Spleen (tissue), 11 donors: ENCODE results near the gene KIDINS220. TPM values are rescaled to one million over a fixed set of nuclear protein-coding genes. Genes with fewer than 3 reads are reported as not detected.

Experiments
- DNase-seq: peaks from one replicate; pipeline ENCODE4 v3.0.0-alpha.2; 2020
- H3K27ac ChIP-seq, 8 donors: fragments of 200-600 bp; sonication (generic) in 7 of 8; 1 replicate in 4 of 8; 2 replicates in 4 of 8; pipeline versions ENCODE4 v1.5.0 to v1.8.0; 2016 to 2021; ENCODE audit warnings: inconsistent platforms in 4 of 8, mild to moderate bottlenecking in 4 of 8, moderate library complexity in 1 of 8
- H3K27me3 ChIP-seq, 7 donors: fragments of 200-600 bp; sonication (generic) in 6 of 7; replicated peaks in 1 of 7; 1 replicate in 4 of 7; 2 replicates in 3 of 7; pipeline versions ENCODE4 v1.5.0 to v1.8.0; 2016 to 2021; ENCODE audit warnings: inconsistent platforms in 3 of 7, mild to moderate bottlenecking in 1 of 7
- H3K36me3 ChIP-seq, 6 donors: fragments of 200-600 bp; sonication (generic) in 5 of 6; 1 replicate in 4 of 6; 2 replicates in 2 of 6; pipeline versions ENCODE4 v1.5.0 to v1.8.0; 2016 to 2021; ENCODE audit warnings: inconsistent platforms in 2 of 6
- H3K4me1 ChIP-seq, 6 donors: fragments of 200-600 bp; sonication (generic) in 5 of 6; 1 replicate in 3 of 6; 2 replicates in 3 of 6; pipeline versions ENCODE4 v1.5.0 to v1.8.0; 2016 to 2021; ENCODE audit warnings: inconsistent platforms in 3 of 6
- H3K4me3 ChIP-seq, 8 donors: fragments of 200-600 bp; sonication (generic) in 7 of 8; 1 replicate in 4 of 8; 2 replicates in 4 of 8; pipeline versions ENCODE4 v1.5.0 to v1.8.0; 2016 to 2021; ENCODE audit warnings: inconsistent platforms in 4 of 8, mild to moderate bottlenecking in 4 of 8, moderate library complexity in 2 of 8
- H3K9me3 ChIP-seq, 8 donors: fragments of 200-600 bp; sonication (generic) in 7 of 8; 1 replicate in 4 of 8; 2 replicates in 4 of 8; pipeline versions ENCODE4 v1.5.0 to v1.8.0; 2016 to 2021; ENCODE audit warnings: inconsistent platforms in 4 of 8
- POLR2A ChIP-seq, 3 donors: fragments of 450-650 bp; IDR thresholded peaks; one replicate each; pipeline ENCODE4 v1.5.1; 2017; ENCODE audit warnings: antibody characterized with exemption in 3 of 3, mild to moderate bottlenecking in 1 of 3
- POLR2AphosphoS5 ChIP-seq, 3 donors: sonication (generic); formaldehyde crosslinking; IDR thresholded peaks; one replicate each; pipeline ENCODE4 v1.5.1; 2017; ENCODE audit warnings: antibody characterized with exemption in 3 of 3
- WGBS, 5 donors: extraction: QIAGEN DNeasy Blood & Tissue Kit in 3 of 5; methylation state at CpG; one replicate each; pipeline versions ENCODE4 v1.1.5 to v1.1.7; 2013 to 2018; 5-methylcytosine and 5-hydroxymethylcytosine counted together
- intact Hi-C: fragments of 100-400 bp; cut with DNase I; formaldehyde crosslinking; loops from one replicate; pipeline ENCODE4 v1.15.0; 2023; ENCODE audit warnings: low total_unique reads
- polyA plus RNA-seq, 3 donors: library from polyadenylated mRNA; stranded (reverse); fragments of 200-250 nt; gene quantifications; one replicate each; pipeline ENCODE4 v1.2.1, GENCODE V29; 2013
- total RNA-seq, 7 donors: library from RNA; depleted of rRNA in 3 of 7; stranded (reverse); fragments of >200 nt in 3 of 7; fragmentation: NEBNext Ultra II Directional in 4 of 7; extraction: Animal tissue kit (Norgen Biotek cat#: 25700) in 4 of 7; gene quantifications; one replicate each; pipeline versions ENCODE4 v1.1.0 to v1.2.1, GENCODE V29; 2016 to 2021
- TF ChIP-seq, protein P1 (sequence below), 11 experiments: fragments of 200-600 bp in 7 of 11; fragments of 450-650 bp in 4 of 11; sonication (generic) in 4 of 11; IDR thresholded peaks in 8 of 11; conservative IDR thresholded peaks in 3 of 11; 1 replicate in 7 of 11; 2 replicates in 4 of 11; pipeline versions ENCODE4 v1.4.0 to v1.8.0; 2016 to 2021; ENCODE audit warnings: antibody characterized with exemption in 11 of 11, inconsistent platforms in 4 of 11, mild to moderate bottlenecking in 1 of 11
- donor health status: healthy with polysubstance abuse.
- donor health status: DM: no; HTN: no; CAD: no; lungs with moderate emphysema.
- donor health status: DM: no; HTN: no; CAD: no.
- donor health status: Bipolar disorder and iron deficiency.
- donor health status: healthy.
- donor health status: DM: no; HTN: no; CAD: no.
- donor health status: DM: yes; HTN: yes; CAD: no.

Gene KIDINS220
- total and polyA plus RNA-seq, 10 donors, result 6.0 to 84.1 (median 59.0) TPM

DNA sequence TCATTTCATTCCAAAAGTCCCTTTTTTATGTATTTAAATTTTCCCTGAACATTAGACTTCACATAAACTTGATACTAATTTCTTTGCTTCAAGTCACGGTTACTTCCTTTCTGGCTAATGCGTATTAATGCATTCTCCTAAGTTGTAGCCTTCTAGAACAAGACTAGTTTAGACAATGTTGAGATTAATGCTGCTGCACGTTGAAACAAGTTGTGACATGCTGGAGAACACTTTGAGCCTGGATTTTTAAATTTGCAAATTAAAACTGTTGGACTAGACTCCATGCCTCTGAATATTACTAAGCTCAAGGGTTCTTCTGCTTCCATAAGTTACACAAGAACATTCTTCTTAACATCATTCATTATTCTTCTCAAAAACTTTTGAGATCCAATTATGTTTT, 126.5 kb downstream of the KIDINS220 start:
- TF ChIP-seq POLR2A (IDR thresholded peaks at IDR 0.05) (no peak), POLR2AphosphoS5 (IDR thresholded peaks at IDR 0.05) (no peak)
- TF ChIP-seq, protein P1, sequence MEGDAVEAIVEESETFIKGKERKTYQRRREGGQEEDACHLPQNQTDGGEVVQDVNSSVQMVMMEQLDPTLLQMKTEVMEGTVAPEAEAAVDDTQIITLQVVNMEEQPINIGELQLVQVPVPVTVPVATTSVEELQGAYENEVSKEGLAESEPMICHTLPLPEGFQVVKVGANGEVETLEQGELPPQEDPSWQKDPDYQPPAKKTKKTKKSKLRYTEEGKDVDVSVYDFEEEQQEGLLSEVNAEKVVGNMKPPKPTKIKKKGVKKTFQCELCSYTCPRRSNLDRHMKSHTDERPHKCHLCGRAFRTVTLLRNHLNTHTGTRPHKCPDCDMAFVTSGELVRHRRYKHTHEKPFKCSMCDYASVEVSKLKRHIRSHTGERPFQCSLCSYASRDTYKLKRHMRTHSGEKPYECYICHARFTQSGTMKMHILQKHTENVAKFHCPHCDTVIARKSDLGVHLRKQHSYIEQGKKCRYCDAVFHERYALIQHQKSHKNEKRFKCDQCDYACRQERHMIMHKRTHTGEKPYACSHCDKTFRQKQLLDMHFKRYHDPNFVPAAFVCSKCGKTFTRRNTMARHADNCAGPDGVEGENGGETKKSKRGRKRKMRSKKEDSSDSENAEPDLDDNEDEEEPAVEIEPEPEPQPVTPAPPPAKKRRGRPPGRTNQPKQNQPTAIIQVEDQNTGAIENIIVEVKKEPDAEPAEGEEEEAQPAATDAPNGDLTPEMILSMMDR (IDR thresholded peaks at IDR 0.05 in 8 of 11, conservative IDR thresholded peaks at IDR 0.05 in 3 of 11), result no peak
- Histone ChIP-seq H3K4me3 (no peak overlapping the region), H3K36me3 (no peaks in the 10 kb centered on the region), H3K27ac (no peak overlapping the region), H3K4me1 (no peaks in the 10 kb centered on the region), H3K9me3 (peaks cover 0 to 15% (median 11%) of the 10 kb centered on the region in 8 donors), H3K27me3 (peaks cover 0 to 22% (median 0%) of the 10 kb centered on the region in 7 donors)
- no peak for DNase-seq
- WGBS, 5 donors, result 79 to 88% (median 83%) methylated on average over 3 of the region's 3 CpGs
- intact Hi-C loops, result no loop called here

DNA sequence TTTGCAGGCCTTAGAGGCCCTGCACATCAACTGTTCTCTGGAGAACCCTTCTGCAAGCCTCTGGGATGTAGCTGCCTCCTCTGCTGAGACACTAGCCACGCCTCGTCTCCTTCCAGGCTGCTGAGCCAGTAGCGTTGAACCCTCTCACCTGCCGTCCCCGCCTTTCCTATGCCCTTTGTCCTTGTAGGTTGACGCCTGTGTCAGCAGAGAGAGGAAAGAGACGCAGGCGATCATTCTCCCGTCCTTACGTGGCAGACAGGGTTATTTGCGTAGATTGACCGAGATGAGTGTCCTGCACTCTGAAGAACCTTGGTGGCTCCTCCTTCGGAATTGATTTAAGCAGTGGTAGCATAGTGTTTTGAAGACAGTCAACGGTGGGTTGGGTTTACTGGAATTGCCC, 127.8 kb downstream of the KIDINS220 start:
- DNase-seq, result no peak
- H3K27me3 ChIP-seq, result peaks cover 0 to 29% (median 0%) of the 10 kb centered on the region in 7 donors
- H3K4me1 ChIP-seq, result no peaks in the 10 kb centered on the region
- H3K9me3 ChIP-seq, result peaks cover 0 to 8% (median 3%) of the 10 kb centered on the region in 8 donors
- no peak for TF ChIP-seq POLR2A (IDR thresholded peaks at IDR 0.05)
- TF ChIP-seq, protein P1 (IDR thresholded peaks at IDR 0.05 in 8 of 11, conservative IDR thresholded peaks at IDR 0.05 in 3 of 11), result no peak
- TF ChIP-seq POLR2AphosphoS5 (IDR thresholded peaks at IDR 0.05), result no peak
- H3K4me3 ChIP-seq, result no peak overlapping the region
- no peaks in the 10 kb centered on the region for H3K36me3 ChIP-seq
- WGBS, 5 donors, result 85 to 92% (median 88%) methylated on average over 14 of the region's 14 CpGs
- H3K27ac ChIP-seq, result no peak overlapping the region
- intact Hi-C loops, result no loop called here

DNA sequence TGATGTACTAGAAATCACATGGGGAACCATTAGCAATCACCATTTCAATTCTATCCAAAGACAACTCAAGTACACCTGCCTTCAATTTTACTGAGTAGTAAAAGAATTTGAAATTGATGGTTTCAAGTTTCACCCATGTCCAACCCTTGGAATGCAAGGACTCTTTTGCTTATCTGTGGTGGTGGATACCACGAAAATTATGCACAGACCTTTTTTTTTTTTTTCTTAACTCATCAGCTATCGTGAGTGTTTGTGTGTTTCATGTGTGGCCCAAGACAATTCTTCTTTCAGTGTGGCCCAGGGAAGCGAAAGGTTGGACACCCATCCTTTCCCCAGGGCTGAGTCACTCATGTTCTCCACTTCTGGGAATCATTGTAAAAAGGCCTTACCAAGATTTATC, 132.5 kb downstream of the KIDINS220 start:
- Histone ChIP-seq H3K27me3 (peaks cover 0 to 23% (median 0%) of the 10 kb centered on the region in 7 donors), H3K4me3 (no peak overlapping the region), H3K36me3 (no peaks in the 10 kb centered on the region), H3K27ac (no peak overlapping the region), H3K9me3 (peaks cover 0 to 8% (median 3%) of the 10 kb centered on the region in 8 donors), H3K4me1 (no peaks in the 10 kb centered on the region)
- intact Hi-C loops, result no loop called here
- DNase-seq, result no peak
- no peak for TF ChIP-seq POLR2A (IDR thresholded peaks at IDR 0.05)
- TF ChIP-seq, protein P1 (IDR thresholded peaks at IDR 0.05 in 8 of 11, conservative IDR thresholded peaks at IDR 0.05 in 3 of 11), result no peak
- no peak for TF ChIP-seq POLR2AphosphoS5 (IDR thresholded peaks at IDR 0.05)
- 68 to 88% (median 81%) methylated on average over 3 of the region's 3 CpGs for WGBS, 5 donors

DNA sequence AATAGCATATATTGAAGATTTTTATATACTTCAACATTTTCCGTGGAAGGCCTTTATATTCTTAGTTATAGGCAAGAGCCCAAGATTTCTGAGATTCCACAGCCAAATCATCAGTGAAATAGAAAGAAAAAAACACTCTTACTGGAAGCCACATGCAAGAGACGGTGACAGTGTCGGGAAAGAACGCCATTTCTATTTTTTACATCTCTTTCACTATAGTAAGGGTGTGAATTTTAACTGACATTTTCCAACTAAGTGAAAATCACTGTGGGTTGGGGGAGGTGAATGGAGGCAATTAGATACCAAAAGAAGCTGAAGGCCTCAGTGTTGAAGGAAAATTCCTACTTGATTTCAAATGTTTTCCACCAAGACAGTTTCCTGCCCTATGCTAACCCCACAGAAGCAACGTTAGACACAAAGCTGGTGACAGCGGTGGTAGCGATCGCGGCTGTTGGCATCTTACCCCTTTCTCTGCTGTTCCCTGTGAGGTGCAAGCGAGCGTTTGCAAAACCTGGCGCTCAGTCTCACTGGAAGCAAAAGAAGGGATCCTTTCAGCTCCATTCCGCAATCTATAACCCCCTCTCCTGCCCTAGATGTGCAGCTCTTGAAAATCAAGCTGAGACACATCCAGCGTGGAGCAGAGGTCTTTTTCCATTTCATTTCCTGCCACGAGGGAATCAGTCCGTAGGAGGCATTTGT, 135.6 kb downstream of the KIDINS220 start:
- intact Hi-C loops, result no loop called here
- DNase-seq, result no peak
- no peak overlapping the region for H3K27ac ChIP-seq
- H3K27me3 ChIP-seq, result peaks cover 0 to 17% (median 0%) of the 10 kb centered on the region in 7 donors
- WGBS, 5 donors, result 78 to 93% (median 87%) methylated on average over 16 of the region's 16 CpGs
- H3K4me1 ChIP-seq, result no peaks in the 10 kb centered on the region
- H3K36me3 ChIP-seq, result no peaks in the 10 kb centered on the region
- peaks cover 0 to 16% (median 5%) of the 10 kb centered on the region in 8 donors for H3K9me3 ChIP-seq
- H3K4me3 ChIP-seq, result no peak overlapping the region
- TF ChIP-seq POLR2A (IDR thresholded peaks at IDR 0.05) (no peak), POLR2AphosphoS5 (IDR thresholded peaks at IDR 0.05) (no peak)
- TF ChIP-seq, protein P1 (IDR thresholded peaks at IDR 0.05 in 8 of 11, conservative IDR thresholded peaks at IDR 0.05 in 3 of 11), result no peak
